ENCODE measurements around the gene FGF4. TPM values are rescaled to one million over a fixed set of nuclear protein-coding genes. Genes with fewer than 3 reads are reported as not detected.

Gene FGF4
- total and polyA plus RNA-seq, 8 donors, result not detected

DNA sequence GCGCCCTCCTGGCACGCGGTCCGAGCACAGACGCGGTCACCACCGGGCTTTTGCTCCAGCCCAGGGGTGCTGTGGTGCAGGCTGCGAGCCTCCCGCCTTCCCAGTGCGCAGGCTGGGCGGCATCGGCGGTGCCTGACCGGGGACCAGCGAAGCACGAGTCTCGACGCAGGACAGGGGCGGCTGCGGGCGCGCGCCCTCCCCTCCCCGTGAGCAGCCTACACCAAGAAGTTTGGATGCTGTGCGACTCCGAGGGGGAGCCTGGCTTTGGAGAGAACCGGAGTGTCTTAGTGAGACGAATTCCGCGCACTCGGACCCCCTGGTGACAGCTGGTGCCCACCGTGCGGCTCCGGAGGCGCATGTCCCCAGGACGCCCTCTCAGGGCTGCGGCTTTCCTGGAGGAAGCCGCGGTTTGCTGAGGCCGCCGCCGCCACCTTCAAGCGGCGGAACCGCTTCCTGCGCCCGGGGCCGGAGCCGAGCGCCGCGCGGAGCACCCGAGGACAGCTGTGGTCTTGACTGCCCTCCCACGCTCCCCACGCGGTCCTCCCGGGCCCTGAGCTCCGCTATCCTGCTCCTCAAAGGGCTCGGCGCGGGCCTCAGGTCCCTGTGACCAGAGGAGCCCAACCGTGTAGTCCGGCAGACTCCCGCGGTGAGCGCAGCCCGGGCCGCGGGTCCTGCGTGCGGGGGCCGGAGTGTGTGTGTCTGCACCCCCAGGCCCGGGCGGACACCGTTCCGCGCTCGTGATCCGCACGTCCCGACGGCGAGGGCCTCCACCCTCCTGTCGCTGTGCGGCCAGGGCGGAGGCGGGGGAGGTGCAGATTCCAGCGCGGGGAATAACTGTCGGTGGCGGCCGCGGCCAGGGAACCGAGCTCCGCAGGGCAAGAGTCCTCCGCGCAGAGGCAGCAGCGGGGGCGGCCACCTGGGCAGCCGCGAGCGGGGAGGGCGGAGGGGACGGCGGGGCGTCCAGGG, 42.4 kb upstream of the FGF4 start:
- peak in 1 of 6 donors; percentile 72 for DNase-seq
- Histone ChIP-seq H3K27me3 (peaks cover 0 to 5% (median 1%) of the 10 kb centered on the region in 4 donors), H3K27ac (no peak overlapping the region), H3K4me3 (no peak overlapping the region), H3K4me1 (no peaks in the 10 kb centered on the region), H3K36me3 (no peaks in the 10 kb centered on the region), H3K9me3 (no peaks in the 10 kb centered on the region)
- intact Hi-C loops (cut with DNase I), result no loop called here
- no peak for FAIRE-seq
- WGBS, 2 donors, result 1% methylated on average over 100 to 107 of the region's 107 CpGs
- TF ChIP-seq, protein P1, sequence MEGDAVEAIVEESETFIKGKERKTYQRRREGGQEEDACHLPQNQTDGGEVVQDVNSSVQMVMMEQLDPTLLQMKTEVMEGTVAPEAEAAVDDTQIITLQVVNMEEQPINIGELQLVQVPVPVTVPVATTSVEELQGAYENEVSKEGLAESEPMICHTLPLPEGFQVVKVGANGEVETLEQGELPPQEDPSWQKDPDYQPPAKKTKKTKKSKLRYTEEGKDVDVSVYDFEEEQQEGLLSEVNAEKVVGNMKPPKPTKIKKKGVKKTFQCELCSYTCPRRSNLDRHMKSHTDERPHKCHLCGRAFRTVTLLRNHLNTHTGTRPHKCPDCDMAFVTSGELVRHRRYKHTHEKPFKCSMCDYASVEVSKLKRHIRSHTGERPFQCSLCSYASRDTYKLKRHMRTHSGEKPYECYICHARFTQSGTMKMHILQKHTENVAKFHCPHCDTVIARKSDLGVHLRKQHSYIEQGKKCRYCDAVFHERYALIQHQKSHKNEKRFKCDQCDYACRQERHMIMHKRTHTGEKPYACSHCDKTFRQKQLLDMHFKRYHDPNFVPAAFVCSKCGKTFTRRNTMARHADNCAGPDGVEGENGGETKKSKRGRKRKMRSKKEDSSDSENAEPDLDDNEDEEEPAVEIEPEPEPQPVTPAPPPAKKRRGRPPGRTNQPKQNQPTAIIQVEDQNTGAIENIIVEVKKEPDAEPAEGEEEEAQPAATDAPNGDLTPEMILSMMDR (IDR thresholded peaks at IDR 0.05), result no peak
- no peak for ATAC-seq

DNA sequence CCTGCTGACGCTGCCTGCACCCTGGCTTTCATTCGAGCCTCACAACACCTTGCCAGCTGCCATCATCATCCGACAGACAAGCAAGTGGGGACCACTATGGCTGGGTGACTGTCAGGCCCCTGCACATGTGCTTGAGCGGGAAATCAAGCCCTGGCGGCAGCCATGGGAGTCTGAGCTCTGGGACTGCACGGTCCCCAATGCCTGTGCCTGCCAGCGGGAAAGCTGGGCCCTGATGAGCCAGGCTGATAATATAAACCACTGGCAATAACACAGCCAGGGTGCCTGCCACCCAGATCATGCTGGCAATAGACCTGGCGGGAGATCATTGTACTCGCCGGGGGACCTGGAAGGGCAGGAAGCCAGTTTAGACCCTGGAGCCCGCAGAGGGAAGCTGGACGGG, 41.5 kb upstream of the FGF4 start:
- intact Hi-C loops (cut with DNase I), result no loop called here
- Histone ChIP-seq H3K27me3 (peaks cover 0 to 5% (median 1%) of the 10 kb centered on the region in 4 donors), H3K27ac (no peak overlapping the region), H3K36me3 (no peaks in the 10 kb centered on the region), H3K4me3 (no peak overlapping the region), H3K4me1 (no peaks in the 10 kb centered on the region), H3K9me3 (no peaks in the 10 kb centered on the region)
- no peak for FAIRE-seq
- DNase-seq, result peak in 1 of 6 donors; percentile 25
- ATAC-seq, result no peak
- WGBS, 2 donors, result 10 to 21% methylated on average over 12 of the region's 12 CpGs
- TF ChIP-seq, protein P1 (IDR thresholded peaks at IDR 0.05), result no peak

DNA sequence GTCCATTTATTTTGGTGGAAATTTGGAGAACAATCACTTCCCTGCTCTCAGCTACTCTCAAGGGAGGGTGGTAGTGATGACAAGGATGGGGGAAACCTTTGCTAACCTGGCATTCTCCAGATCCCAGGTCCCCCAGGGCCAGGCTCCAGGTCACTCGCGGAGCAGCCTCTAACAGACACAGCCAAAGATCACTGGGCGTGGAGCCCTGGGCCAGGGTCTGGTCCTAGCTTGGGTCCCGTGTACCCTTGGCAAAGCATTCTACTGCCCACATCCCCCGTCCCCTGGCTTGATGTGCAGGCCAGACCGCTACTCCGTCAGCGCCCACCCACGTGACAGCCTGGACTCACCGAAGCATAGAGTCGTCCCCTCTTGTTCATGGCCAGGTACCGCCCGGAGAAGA, 40.8 kb upstream of the FGF4 start:
- H3K4me3 ChIP-seq, result no peak overlapping the region
- intact Hi-C loops (cut with DNase I), result no loop called here
- no peak for ATAC-seq
- WGBS, 2 donors, result 54 to 76% methylated on average over 13 of the region's 13 CpGs
- no peak for FAIRE-seq
- peak in 1 of 6 donors; percentile 37 for DNase-seq
- H3K27me3 ChIP-seq, result peaks cover 0 to 5% (median 1%) of the 10 kb centered on the region in 4 donors
- H3K36me3 ChIP-seq, result no peaks in the 10 kb centered on the region
- no peak overlapping the region for H3K27ac ChIP-seq
- no peaks in the 10 kb centered on the region for H3K4me1 ChIP-seq
- TF ChIP-seq, protein P1 (IDR thresholded peaks at IDR 0.05), result no peak
- H3K9me3 ChIP-seq, result no peaks in the 10 kb centered on the region

DNA sequence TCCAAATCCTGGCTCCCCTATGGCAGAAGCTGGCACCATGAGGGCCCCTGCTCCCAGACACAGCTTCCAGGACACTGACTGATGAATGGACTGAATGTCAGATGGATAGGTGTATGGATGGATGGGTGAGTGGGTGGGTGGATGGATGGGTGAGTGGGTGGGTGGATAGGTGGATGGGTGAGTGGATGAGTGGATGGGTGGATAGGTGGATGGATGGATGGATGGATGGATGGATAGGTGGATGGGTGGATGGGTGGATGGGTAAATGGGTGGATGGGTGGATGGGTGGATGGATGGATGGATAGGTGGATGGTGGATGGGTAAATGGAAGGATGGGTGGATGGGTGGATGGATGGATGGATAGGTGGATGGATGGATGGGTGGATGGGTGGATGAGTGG, 39.8 kb upstream of the FGF4 start:
- no peak overlapping the region for H3K27ac ChIP-seq
- no peaks in the 10 kb centered on the region for H3K4me1 ChIP-seq
- H3K4me3 ChIP-seq, result no peak overlapping the region
- ATAC-seq, result no peak
- peaks cover 0 to 5% (median 1%) of the 10 kb centered on the region in 4 donors for H3K27me3 ChIP-seq
- no peaks in the 10 kb centered on the region for H3K9me3 ChIP-seq
- H3K36me3 ChIP-seq, result no peaks in the 10 kb centered on the region
- peak in 1 of 6 donors; percentile 14 for DNase-seq
- no peak for FAIRE-seq
- TF ChIP-seq, protein P1 (IDR thresholded peaks at IDR 0.05), result no peak
- intact Hi-C loops (cut with DNase I), result no loop called here

DNA sequence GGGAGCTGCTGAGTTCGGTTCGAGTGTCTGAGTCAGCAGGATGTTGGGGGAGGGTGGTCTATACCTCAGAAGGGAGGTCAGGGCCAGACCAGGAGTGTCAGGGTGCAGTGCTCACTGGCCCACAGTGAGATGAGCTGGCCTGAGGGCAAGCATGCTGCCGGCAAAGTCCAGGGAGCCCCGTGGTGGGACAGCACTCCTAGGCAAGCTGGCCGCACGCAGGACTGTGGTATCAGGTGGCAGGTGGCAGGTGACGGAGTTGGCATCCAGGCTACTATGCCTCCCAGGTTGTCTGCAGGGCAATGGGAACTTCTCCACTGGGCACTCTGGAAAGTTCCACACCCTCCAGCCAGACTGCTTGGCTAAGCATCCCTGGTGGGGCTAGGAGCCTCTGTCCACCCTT, 39.3 kb upstream of the FGF4 start:
- FAIRE-seq, result no peak
- intact Hi-C loops (cut with DNase I), result no loop called here
- no peak overlapping the region for H3K4me3 ChIP-seq
- H3K4me1 ChIP-seq, result no peaks in the 10 kb centered on the region
- 64 to 70% methylated on average over 7 of the region's 7 CpGs for WGBS, 2 donors
- TF ChIP-seq, protein P1 (IDR thresholded peaks at IDR 0.05), result no peak
- H3K27me3 ChIP-seq, result peaks cover 0 to 5% (median 1%) of the 10 kb centered on the region in 4 donors
- no peaks in the 10 kb centered on the region for H3K36me3 ChIP-seq
- H3K9me3 ChIP-seq, result no peaks in the 10 kb centered on the region
- DNase-seq, result peak in 1 of 6 donors; percentile 39
- no peak overlapping the region for H3K27ac ChIP-seq
- no peak for ATAC-seq
